NB4 (cell line): ENCODE data around the gene KIAA1671.

ENCODE experiments used
- DNase-seq: peaks from one replicate; pipeline ENCODE4 v3.0.0; 2010; ENCODE audit warnings: low read depth
- H3K4me3 ChIP-seq: one replicate; pipeline ENCODE4 v1.5.1; 2011; ENCODE audit warnings: mild to moderate bottlenecking, low read depth, low read length, moderate library complexity
- CTCF ChIP-seq: IDR thresholded peaks from one replicate; pipeline ENCODE4 v1.5.1; 2012; ENCODE audit warnings: low read depth, low read length
- MAX ChIP-seq: IDR thresholded peaks from 2 replicates; pipeline ENCODE4 v1.6.1; 2011; ENCODE audit warnings: low read depth, low read length
- MYC ChIP-seq: IDR thresholded peaks from 2 replicates; pipeline ENCODE4 v1.6.1; 2011; ENCODE audit warnings: low read depth, low read length
- POLR2A ChIP-seq: IDR thresholded peaks from 2 replicates; pipeline ENCODE4 v1.6.1; 2011; ENCODE audit warnings: mild to moderate bottlenecking; ENCODE audit not compliant: insufficient read length; ENCODE audit errors: extremely low read depth

KIAA1671 gene

GRCh38 chr22:25100402-25100801, 147.9 kb downstream of the KIAA1671 start:
- no peak for TF ChIP-seq MYC
- TF ChIP-seq CTCF: no peak
- TF ChIP-seq MAX: no peak
- no peak overlapping the region for H3K4me3 ChIP-seq
- no peak for DNase-seq

- no peak for DNase-seq
- TF ChIP-seq CTCF (no peak), POLR2A (no peak), MYC (no peak), MAX (no peak)
- H3K4me3 ChIP-seq: no peak overlapping the region
Observed at GRCh38 chr22:25100948-25101347, 148.4 kb downstream of the KIAA1671 start.

GRCh38 chr22:25101501-25101900, 149.0 kb downstream of the KIAA1671 start:
- H3K4me3 ChIP-seq: no peak overlapping the region
- TF ChIP-seq POLR2A (no peak), MYC (no peak), MAX (no peak), CTCF (no peak)
- no peak for DNase-seq

- DNase-seq: no peak
- H3K4me3 ChIP-seq: no peak overlapping the region
- TF ChIP-seq CTCF: no peak
- no peak for TF ChIP-seq MAX
- TF ChIP-seq POLR2A: no peak
- TF ChIP-seq MYC: no peak
Observed at GRCh38 chr22:25101986-25102385, 149.5 kb downstream of the KIAA1671 start.

GRCh38 chr22:25102722-25103121, 150.2 kb downstream of the KIAA1671 start:
- TF ChIP-seq POLR2A (no peak), CTCF (no peak), MYC (no peak), MAX (no peak)
- H3K4me3 ChIP-seq: no peak overlapping the region
- no peak for DNase-seq

- no peak for DNase-seq
- no peak overlapping the region for H3K4me3 ChIP-seq
- TF ChIP-seq CTCF (no peak), MAX (no peak), MYC (no peak), POLR2A (no peak)
Observed at GRCh38 chr22:25104367-25104766, 151.9 kb downstream of the KIAA1671 start.
